H1 (cell line): Measurements from ENCODE around the gene KRTAP19-4. TPM values are rescaled to one million over a fixed set of nuclear protein-coding genes. Genes with fewer than 3 reads are reported as not detected.

Experiments
- CTCF ChIA-PET: fragments of 300-600 bp; sonication (Branson Sonifier 250); formaldehyde crosslinking; loops from one replicate; lab custom pipeline; 2021; ENCODE audit not compliant: partially characterized antibody; lab: Charles Lee
- POLR2A ChIA-PET: fragments of 300-600 bp; sonication (Branson Sonifier 250); formaldehyde crosslinking; loops from one replicate; lab custom pipeline; 2021; ENCODE audit warnings: inconsistent platforms; ENCODE audit not compliant: partially characterized antibody; lab: Charles Lee
- DNase-seq, 2 experiments: peaks; one replicate each; pipeline versions ENCODE4 v3.0.0 to v3.0.0-alpha.2; 2010 to 2022; ENCODE audit warnings: low spot score in 2 of 2, low read depth in 1 of 2, mixed read lengths in 1 of 2
- FAIRE-seq: peaks from 2 replicates; lab custom pipeline; 2011; peaks lifted over from hg19 to GRCh38; lab: Jason Lieb, UNC
- H2AFZ ChIP-seq: 2 replicates; pipeline ENCODE4 v1.8.1; 2012; ENCODE audit warnings: low read length, inconsistent platforms
- H2AK5ac ChIP-seq: 2 replicates; pipeline ENCODE4 v1.6.1; 2013; ENCODE audit warnings: low read depth, low read length
- H2BK120ac ChIP-seq: replicated peaks from 2 replicates; pipeline ENCODE3; 2013; ENCODE audit warnings: low read depth, low read length, inconsistent platforms
- H2BK12ac ChIP-seq: 2 replicates; pipeline ENCODE4 v1.6.1; 2013; ENCODE audit warnings: low read depth, low read length
- H2BK15ac ChIP-seq: 2 replicates; pipeline ENCODE4 v1.6.1; 2013; ENCODE audit warnings: low read length
- H2BK20ac ChIP-seq: 2 replicates; pipeline ENCODE4 v1.6.1; 2013; ENCODE audit warnings: low read length
- H2BK5ac ChIP-seq: 2 replicates; pipeline ENCODE4 v1.6.1; 2013; ENCODE audit warnings: low read depth, low read length
- H3K14ac ChIP-seq: 2 replicates; pipeline ENCODE4 v1.6.1; 2013; ENCODE audit warnings: inconsistent platforms; ENCODE audit not compliant: insufficient read length
- H3K18ac ChIP-seq: 2 replicates; pipeline ENCODE4 v1.6.1; 2013; ENCODE audit warnings: low read length; ENCODE audit errors: extremely low read depth
- H3K23ac ChIP-seq: 2 replicates; pipeline ENCODE4 v1.6.1; 2013; ENCODE audit warnings: inconsistent platforms; ENCODE audit not compliant: insufficient read length
- H3K23me2 ChIP-seq: 2 replicates; pipeline ENCODE4 v1.6.1; 2013; ENCODE audit warnings: low read depth, low read length
- H3K27ac ChIP-seq: 2 replicates; pipeline ENCODE4 v1.6.1; 2011; ENCODE audit warnings: low read depth, low read length, inconsistent platforms
- H3K27me3 ChIP-seq, 4 experiments: replicated peaks in 1 of 4; 1 replicate in 1 of 4; 2 replicates in 3 of 4; pipeline versions ENCODE4 v1.6.1 to v1.8.1; 2011 to 2013; ENCODE audit warnings: low read length in 3 of 4, mild to moderate bottlenecking in 3 of 4, inconsistent platforms in 2 of 4, mixed read lengths in 2 of 4, moderate library complexity in 1 of 4; ENCODE audit not compliant: control insufficient read depth in 3 of 4, insufficient read depth in 3 of 4; ENCODE audit errors: extremely low read depth in 1 of 4
- H3K36me3 ChIP-seq, 4 experiments: 2 replicates each; pipeline versions ENCODE4 v1.6.1 to v1.8.1; 2011 to 2013; ENCODE audit warnings: mild to moderate bottlenecking in 4 of 4, low read length in 3 of 4, moderate library complexity in 2 of 4, control low read depth in 1 of 4, inconsistent platforms in 1 of 4; ENCODE audit not compliant: insufficient read depth in 4 of 4, control insufficient read depth in 2 of 4
- H3K4ac ChIP-seq: replicated peaks from 2 replicates; pipeline ENCODE3; 2013; ENCODE audit warnings: low read length, low read depth, mixed read lengths, inconsistent platforms; ENCODE audit not compliant: insufficient read length
- H3K4me1 ChIP-seq, 4 experiments: replicated peaks in 1 of 4; 1 replicate in 1 of 4; 2 replicates in 3 of 4; pipeline versions ENCODE4 v1.6.1 to v1.8.1; 2011 to 2013; ENCODE audit warnings: low read length in 3 of 4, inconsistent platforms in 2 of 4, mixed read lengths in 1 of 4; ENCODE audit not compliant: insufficient read depth in 4 of 4, control insufficient read depth in 3 of 4
- H3K4me2 ChIP-seq, 2 experiments: 2 replicates each; pipeline versions ENCODE4 v1.6.1 to v1.8.1; 2011 to 2013; ENCODE audit warnings: low read depth in 2 of 2, low read length in 2 of 2, control low read depth in 1 of 2, inconsistent platforms in 1 of 2, mild to moderate bottlenecking in 1 of 2; ENCODE audit not compliant: insufficient read depth in 1 of 2
- H3K4me3 ChIP-seq, 4 experiments: fragments of 200-600, 300-600 bp in 1 of 4; sonication (generic), shearing (Covaris generic), sonication (Bioruptor Twin) in 1 of 4; 2 replicates each; pipeline versions ENCODE4 v1.5.1 to v1.8.1; 2011 to 2016; ENCODE audit warnings: low read length in 4 of 4, low read depth in 3 of 4, control low read depth in 2 of 4, inconsistent platforms in 2 of 4, mild to moderate bottlenecking in 2 of 4, mixed read lengths in 1 of 4, moderate library complexity in 1 of 4; ENCODE audit not compliant: insufficient read depth in 2 of 4; ENCODE audit errors: extremely low read depth in 1 of 4
- H3K56ac ChIP-seq: replicated peaks from 2 replicates; pipeline ENCODE3; 2013; ENCODE audit warnings: low read depth, mild to moderate bottlenecking, mixed read lengths, low read length, inconsistent platforms; ENCODE audit not compliant: insufficient read length
- H3K79me1 ChIP-seq: 2 replicates; pipeline ENCODE4 v1.6.1; 2013; ENCODE audit warnings: low read depth, low read length, control low read depth
- H3K79me2 ChIP-seq, 2 experiments: 2 replicates each; pipeline versions ENCODE4 v1.6.1 to v1.8.1; 2012 to 2013; ENCODE audit warnings: low read length in 2 of 2, mild to moderate bottlenecking in 2 of 2, inconsistent platforms in 1 of 2; ENCODE audit not compliant: insufficient read depth in 2 of 2, control insufficient read depth in 1 of 2
- H3K9ac ChIP-seq, 4 experiments: replicated peaks in 1 of 4; 1 replicate in 1 of 4; 2 replicates in 3 of 4; pipeline versions ENCODE4 v1.6.1 to v1.8.1; 2011 to 2013; ENCODE audit warnings: low read depth in 3 of 4, low read length in 3 of 4, control low read depth in 2 of 4, mild to moderate bottlenecking in 2 of 4, moderate library complexity in 2 of 4, inconsistent platforms in 1 of 4; ENCODE audit errors: extremely low read depth in 1 of 4
- H3K9me3 ChIP-seq, 2 experiments: 2 replicates each; pipeline versions ENCODE4 v1.6.1 to v1.8.1; 2012 to 2013; ENCODE audit warnings: mild to moderate bottlenecking in 2 of 2, moderate library complexity in 2 of 2, control low read depth in 1 of 2, inconsistent platforms in 1 of 2, low read depth in 1 of 2, low read length in 1 of 2, mixed read lengths in 1 of 2; ENCODE audit not compliant: insufficient read depth in 2 of 2
- H4K20me1 ChIP-seq, 2 experiments: replicated peaks in 1 of 2; 2 replicates each; pipeline versions ENCODE3 to v1.8.1; 2011 to 2013; ENCODE audit warnings: inconsistent platforms in 2 of 2, low read length in 2 of 2, mild to moderate bottlenecking in 1 of 2; ENCODE audit not compliant: insufficient read depth in 2 of 2, control insufficient read depth in 1 of 2
- H4K5ac ChIP-seq: 2 replicates; pipeline ENCODE4 v1.6.1; 2013; ENCODE audit warnings: low read length, low read depth, mixed read lengths, inconsistent platforms; ENCODE audit not compliant: insufficient read length
- H4K8ac ChIP-seq: 2 replicates; pipeline ENCODE4 v1.8.0; 2013; ENCODE audit warnings: mild to moderate bottlenecking, moderate library complexity, low read length, inconsistent platforms; ENCODE audit not compliant: insufficient read depth; ENCODE audit errors: extremely low read depth
- H4K91ac ChIP-seq: replicated peaks from 2 replicates; pipeline ENCODE3; 2013; ENCODE audit warnings: low read length, mixed read lengths, inconsistent platforms; ENCODE audit not compliant: insufficient read length
- BRCA1 ChIP-seq: IDR thresholded peaks from 2 replicates; pipeline ENCODE4 v1.6.1; 2012; ENCODE audit warnings: low read depth, low read length, improper control_type of control experiment
- CREB1 ChIP-seq: IDR thresholded peaks from 2 replicates; pipeline ENCODE4 v1.6.1; 2012; ENCODE audit warnings: inconsistent platforms
- EGR1 ChIP-seq: IDR thresholded peaks from 2 replicates; pipeline ENCODE4 v1.6.1; 2011; ENCODE audit warnings: low read depth, low read length, borderline replicate concordance
- JUND ChIP-seq: IDR thresholded peaks from 2 replicates; pipeline ENCODE4 v1.6.1; 2011; ENCODE audit warnings: mild to moderate bottlenecking, improper control_type of control experiment, low read length
- MAX ChIP-seq: IDR thresholded peaks from 2 replicates; pipeline ENCODE4 v1.6.1; 2012; ENCODE audit warnings: inconsistent platforms
- WGBS, 2 experiments: shearing (Covaris generic) in 1 of 2; methylation state at CpG; one replicate each; pipeline versions ENCODE4 v1.1.6 to v1.1.7; 2013 to 2015; ENCODE audit warnings: low lambda C conversion rate in 2 of 2, mixed read lengths in 2 of 2, inconsistent platforms in 1 of 2, low coverage in 1 of 2, missing lambda C conversion rate in 1 of 2; ENCODE audit not compliant: insufficient replicate concordance in 2 of 2, insufficient coverage in 1 of 2, insufficient read length in 1 of 2; ENCODE audit errors: extremely low coverage in 1 of 2, missing lambda C conversion rate in 1 of 2; 5-methylcytosine and 5-hydroxymethylcytosine counted together
- polyA plus RNA-seq, 7 experiments: library from polyadenylated mRNA; depleted of rRNA in 3 of 7; stranded (reverse) in 5 of 7; unstranded in 2 of 7; fragments of >200 nt in 5 of 7; fragments of 200-250 nt in 2 of 7; gene quantifications; 1 replicate in 5 of 7; 2 replicates in 1 of 7; 4 replicates in 1 of 7; pipeline versions ENCODE4 v1.2.1 to v1.2.3, GENCODE V29; 2011 to 2013; ENCODE audit warnings: missing spikeins in 2 of 7, mixed read lengths in 2 of 7
- total RNA-seq: library from RNA; stranded (reverse); fragmentation: NEBNext Ultra II Directional; extraction: Animal tissue kit (Norgen Biotek cat#: 25700); gene quantifications from 2 replicates; pipeline ENCODE4 v1.2.1, GENCODE V29; 2021

Gene KRTAP19-4
- total and polyA plus RNA-seq, 2 of the 8 experiments (the other 6 are each of a cell fraction or from before 2014, with no cell fraction given), result not detected

DNA sequence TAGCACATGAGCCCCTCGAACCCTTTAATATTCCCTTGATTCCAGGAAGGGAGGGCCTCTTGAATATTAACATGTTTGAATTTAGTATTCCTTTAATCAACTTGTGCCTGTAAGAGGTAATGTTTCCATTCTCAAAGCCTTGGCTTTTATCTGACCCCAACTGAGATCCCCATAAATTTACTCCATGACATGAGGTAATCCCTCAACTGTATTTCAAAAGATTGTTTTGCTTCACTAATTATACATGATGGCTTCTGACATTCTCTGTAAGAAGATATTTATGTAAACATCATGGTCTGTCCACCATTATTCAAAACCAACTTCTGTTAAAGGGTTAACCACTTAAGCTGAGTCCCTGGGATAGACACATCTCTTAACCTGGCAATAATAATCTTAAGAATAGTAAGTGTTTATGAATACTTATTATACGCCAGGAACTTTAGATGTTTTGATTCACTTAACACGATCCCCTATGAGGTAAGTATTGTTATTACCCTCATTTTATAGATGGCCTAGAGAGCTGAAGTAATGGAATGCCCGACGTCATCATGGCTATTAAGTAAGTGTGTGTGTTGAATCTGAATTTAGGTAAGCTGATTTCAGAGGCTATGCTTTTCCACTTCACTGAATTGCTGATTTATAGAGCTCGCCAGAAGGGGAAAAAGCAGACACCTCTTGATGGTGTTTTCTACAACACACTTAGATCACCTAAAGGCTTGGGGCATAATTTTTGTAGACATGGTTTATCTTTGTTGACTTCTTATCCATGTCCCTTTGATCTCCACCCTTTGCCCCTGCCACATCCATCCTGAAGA is 27.9 kb downstream of the KRTAP19-4 start:
- Histone ChIP-seq H3K14ac (no peak overlapping the region), H4K8ac (no peak overlapping the region), H2BK15ac (no peak overlapping the region), H3K27ac (no peak overlapping the region), H2AFZ (no peak overlapping the region), H2BK120ac (no peak overlapping the region), H3K36me3 (no peaks in the 10 kb centered on the region), H2BK12ac (no peak overlapping the region), H3K4ac (no peak overlapping the region), H2BK5ac (no peak overlapping the region), H4K5ac (no peak overlapping the region), H3K9me3 (no peaks in the 10 kb centered on the region), H4K91ac (no peak overlapping the region), H3K79me1 (no peaks in the 10 kb centered on the region), H3K9ac (no peak overlapping the region), H4K20me1 (no peaks in the 10 kb centered on the region), H3K4me3 (no peak overlapping the region), H3K27me3 (no peaks in the 10 kb centered on the region), H3K4me2 (no peak overlapping the region), H2AK5ac (no peak overlapping the region), H3K18ac (no peak overlapping the region), H3K4me1 (no peaks in the 10 kb centered on the region), H2BK20ac (no peak overlapping the region), H3K23me2 (no peaks in the 10 kb centered on the region), H3K23ac (no peak overlapping the region), H3K79me2 (no peaks in the 10 kb centered on the region), H3K56ac (no peak overlapping the region)
- POLR2A ChIA-PET, result no interaction called here
- CTCF ChIA-PET, result interaction anchor here (0.7 to 1.3 kb wide), 3 partner anchors 28 to 128 kb away, joined by 3 to 4 read pairs (median 3); no protein-coding TSS in a partner anchor
- FAIRE-seq, result no peak
- WGBS, 2 experiments, result 86% methylated on average over 6 of the region's 6 CpGs; no CpG with 5 or more reads in 1 of the 2 experiments
- DNase-seq, result no peak
- TF ChIP-seq JUND, result no peak
- TF ChIP-seq BRCA1, result no peak
- TF ChIP-seq EGR1, result no peak
- TF ChIP-seq MAX, result no peak
- TF ChIP-seq CREB1, result no peak
